Measurements from ENCODE around the gene SPDYE6. TPM values are rescaled to one million over a fixed set of nuclear protein-coding genes. Genes with fewer than 3 reads are reported as not detected.

SPDYE6 gene
- total and polyA plus RNA-seq, 10 of the 15 experiments (the other 5 are each of a cell fraction or from before 2014, with no cell fraction given): 0.05 to 2.3 (median 1.00) TPM; not detected in 6

- DNase-seq (ENCODE audit: low read depth, low spot score) (no peak), ATAC-seq (peak; percentile 1; the same call in 2 of the 3 replicates), FAIRE-seq (peak; percentile 54)
- no peaks in the 10 kb centered on the region for H4K20me1 ChIP-seq (ENCODE audit: control insufficient read depth, insufficient read depth)
- SMC1A ChIA-PET (ENCODE audit: uncharacterized antibody, unreplicated experiment): interaction anchor here (1.0 to 2.3 kb wide), 9 partner anchors 8 to 117 kb away, joined by 3 to 9 read pairs (median 5); partner anchors contain the start of gene ORAI2
- H3K4me3 ChIP-seq: peak overlapping the region; percentile 97
- in situ Hi-C loops (cut with MboI) (no loop called here), intact Hi-C loops (cut with micrococcal nuclease; ENCODE audit: unreplicated experiment) (loop anchor here (10.0 kb wide), 1 partner anchor 852 kb away; no protein-coding TSS in a partner anchor)
- 1% methylated on average over 12 of the region's 12 CpGs for WGBS (ENCODE audit: insufficient coverage, insufficient replicate concordance, low lambda C conversion rate, missing lambda C conversion rate)
- no peaks in the 10 kb centered on the region for H3K9me3 ChIP-seq (replicated peaks; ENCODE audit: control insufficient read depth, insufficient read depth, low read length)
- CTCF ChIA-PET: interaction anchor here (1.0 to 13.5 kb wide), 7 partner anchors 8 to 115 kb away, joined by 3 to 205 read pairs (median 6); no protein-coding TSS in a partner anchor
- POLR2A ChIA-PET: interaction anchor here (0.6 to 1.8 kb wide), 6 partner anchors 29 to 110 kb away, joined by 3 to 7 read pairs (median 4); partner anchors contain the start of gene SH2B2
- BruUV-seq (replicated peaks): TSS peak; percentile 58
- peaks cover 11% of the 10 kb centered on the region for H3K4me1 ChIP-seq (ENCODE audit: control insufficient read depth, insufficient read depth, low read length)
- peaks cover 3 to 31% of the 10 kb centered on the region in 2 experiments for H3K36me3 ChIP-seq (ENCODE audit: control insufficient read depth in 2 of 2, insufficient read depth in 2 of 2, low read length in 1 of 2)
- RAD21 ChIA-PET (ENCODE audit: unreplicated experiment): interaction anchor here (0.6 to 5.2 kb wide), 9 partner anchors 11 to 1236 kb away, joined by 3 to 24 read pairs (median 5); no protein-coding TSS in a partner anchor
- H3K27ac ChIP-seq (ENCODE audit: control insufficient read depth, insufficient read depth): peak overlapping the region; percentile 88
- H3K27me3 ChIP-seq (replicated peaks in 1 of 2; ENCODE audit: control insufficient read depth in 2 of 2, insufficient read depth in 2 of 2, low read length in 1 of 2): no peaks in the 10 kb centered on the region
- peak overlapping the region; percentile 96 for H3K9ac ChIP-seq (ENCODE audit: control insufficient read depth, insufficient read depth, low read length)
- peak overlapping the region; percentile 37 for H2AFZ ChIP-seq (ENCODE audit: control insufficient read depth, low read depth, low read length)
- H3K79me2 ChIP-seq (ENCODE audit: control insufficient read depth, insufficient read depth, low read length): peaks cover 13% of the 10 kb centered on the region
- H3K4me2 ChIP-seq (ENCODE audit: control insufficient read depth, insufficient read depth): peak overlapping the region; percentile 91
- TF ChIP-seq POLR2AphosphoS2 (IDR thresholded peaks at IDR 0.05; ENCODE audit: low read depth, low read length) (no peak; the same call in 1 of the 2 replicates), SUZ12 (IDR thresholded peaks at IDR 0.05; ENCODE audit: unreplicated experiment) (no peak), E2F8 (IDR thresholded peaks at IDR 0.05; ENCODE audit: low read depth, partially characterized antibody) (peak; percentile 1), ASH2L (IDR thresholded peaks at IDR 0.05; ENCODE audit: borderline replicate concordance, low read depth) (no peak), CTCF (IDR thresholded peaks at IDR 0.05 in 2 of 3, conservative IDR thresholded peaks at IDR 0.05 in 1 of 3; ENCODE audit: control insufficient read depth in 2 of 3, extremely low read depth in 1 of 3, insufficient read depth in 1 of 3, low read depth in 3 of 3, low read length in 3 of 3) (no peak), PRDM15 (CRISPR knock-in tag; IDR thresholded peaks at IDR 0.05) (no peak), SMAD5 (IDR thresholded peaks at IDR 0.05; ENCODE audit: low read depth) (no peak), IKZF1 (conservative IDR thresholded peaks at IDR 0.05) (no peak), ETV6 (conservative IDR thresholded peaks at IDR 0.05 in 1 of 2, IDR thresholded peaks at IDR 0.05 in 1 of 2; ENCODE audit: borderline replicate concordance in 1 of 2, low read depth in 1 of 2) (no peak), SMC3 (IDR thresholded peaks at IDR 0.05; ENCODE audit: borderline replicate concordance, low read length) (no peak), RELB (IDR thresholded peaks at IDR 0.05; ENCODE audit: low read depth) (0 out of 2 replicates have a peak, but pooled peaks have one; percentile 4)
These were observed 40.4 kb upstream of the SPDYE6 start for GRCh38 chr7:102396710-102397019.

Measured in GM12878 (cell line).